Small intestine (tissue), 7 donors: ENCODE measurements around the gene SLC22A31. TPM values are rescaled to one million over a fixed set of nuclear protein-coding genes. Genes with fewer than 3 reads are reported as not detected.
A peak's percentile ranks its signal among the peaks of the same experiment; 100 is the strongest.
"Not testable (repeated sequence)": the region's sequence is repeated elsewhere in the genome, so short reads cannot be mapped to it uniquely, and the experiment has no call there.

ENCODE experiments used
- DNase-seq, 2 donors: peaks; one replicate each; pipeline versions ENCODE4 v3.0.0 to v3.0.0-alpha.2; 2013
- FAIRE-seq: peaks from 2 replicates; lab custom pipeline; 2012; peaks lifted over from hg19 to GRCh38; lab: Jason Lieb, UNC
- H3K27ac ChIP-seq, 3 donors: one replicate each; pipeline ENCODE4 v1.5.1; 2013; ENCODE audit warnings: low read length in 2 of 3, mild to moderate bottlenecking in 2 of 3, control low read depth in 1 of 3, inconsistent platforms in 1 of 3, low read depth in 1 of 3, moderate library complexity in 1 of 3
- H3K27me3 ChIP-seq, 3 donors: one replicate each; pipeline ENCODE4 v1.6.1; 2013; ENCODE audit warnings: low read length in 3 of 3, inconsistent platforms in 1 of 3; ENCODE audit not compliant: control insufficient read depth in 3 of 3, insufficient read depth in 3 of 3
- H3K36me3 ChIP-seq, 3 donors: one replicate each; pipeline ENCODE4 v1.6.1; 2013; ENCODE audit warnings: low read length in 3 of 3, inconsistent platforms in 1 of 3, low read depth in 1 of 3, mild to moderate bottlenecking in 1 of 3, moderate library complexity in 1 of 3; ENCODE audit not compliant: control insufficient read depth in 3 of 3, insufficient read depth in 2 of 3
- H3K4me1 ChIP-seq, 3 donors: one replicate each; pipeline ENCODE4 v1.6.1; 2013; ENCODE audit warnings: low read length in 2 of 3, inconsistent platforms in 1 of 3, low read depth in 1 of 3, mild to moderate bottlenecking in 1 of 3, moderate library complexity in 1 of 3; ENCODE audit not compliant: control insufficient read depth in 3 of 3, insufficient read depth in 2 of 3
- H3K4me3 ChIP-seq, 3 donors: one replicate each; pipeline ENCODE4 v1.5.1; 2013; ENCODE audit warnings: low read length in 3 of 3, control low read depth in 1 of 3, inconsistent platforms in 1 of 3, low read depth in 1 of 3, mild to moderate bottlenecking in 1 of 3, moderate library complexity in 1 of 3
- H3K9me3 ChIP-seq, 2 donors: one replicate each; pipeline ENCODE4 v1.6.1; 2013; ENCODE audit warnings: low read depth in 1 of 2, low read length in 1 of 2; ENCODE audit not compliant: control insufficient read depth in 2 of 2, insufficient read depth in 1 of 2
- WGBS, 3 donors: extraction: QIAGEN DNeasy Blood & Tissue Kit; methylation state at CpG; one replicate each; pipeline ENCODE4 v1.1.7; 2013; 5-methylcytosine and 5-hydroxymethylcytosine counted together
- polyA plus RNA-seq, 4 donors: library from polyadenylated mRNA; stranded (reverse) in 3 of 4; unstranded in 1 of 4; fragments of 200-250 nt in 3 of 4; fragments of 120-200 nt in 1 of 4; gene quantifications; one replicate each; pipeline versions ENCODE4 v1.2.1 to v1.2.3, GENCODE V29; 2013
- donor health status: healthy with polysubstance abuse.
- donor health status: control.
- donor health status: control.
- donor health status: Bipolar disorder and iron deficiency.
- donor health status: healthy.

Gene SLC22A31
- polyA plus RNA-seq, 4 donors = 0.67 to 4.7 (median 1.8) TPM

- Histone ChIP-seq H3K4me1 (peaks cover 0 to 22% (median 2%) of the 10 kb centered on the region in 3 donors), H3K27ac (no peak overlapping the region), H3K9me3 (no peaks in the 10 kb centered on the region), H3K27me3 (peaks cover 0 to 53% (median 0%) of the 10 kb centered on the region in 3 donors), H3K36me3 (no peaks in the 10 kb centered on the region), H3K4me3 (no peak overlapping the region)
- FAIRE-seq (no peak), DNase-seq (no peak)
- WGBS, 3 donors = 66 to 76% (median 71%) methylated on average over 12 to 14 of the region's 14 CpGs
Observed at GRCh38 chr16:89169778-89170177, 30.6 kb downstream of the SLC22A31 start.

- Histone ChIP-seq H3K9me3 (no peaks in the 10 kb centered on the region), H3K36me3 (no peaks in the 10 kb centered on the region), H3K27ac (no peak overlapping the region), H3K4me1 (peaks cover 0 to 25% (median 2%) of the 10 kb centered on the region in 3 donors), H3K27me3 (peaks cover 0 to 45% (median 0%) of the 10 kb centered on the region in 3 donors), H3K4me3 (no peak overlapping the region)
- no peak for FAIRE-seq
- 20 to 57% (median 51%) methylated on average over 22 to 23 of the region's 23 CpGs for WGBS, 3 donors
- DNase-seq = no peak
Observed at GRCh38 chr16:89168381-89169189, 31.8 kb downstream of the SLC22A31 start.

GRCh38 chr16:89167425-89167941 lies 32.9 kb downstream of the SLC22A31 start:
- H3K4me1 ChIP-seq = peaks cover 0 to 24% (median 2%) of the 10 kb centered on the region in 3 donors
- WGBS, 3 donors = 10 to 18% (median 11%) methylated on average over 16 to 18 of the region's 18 CpGs

GRCh38 chr16:89166696-89167424 lies 33.5 kb downstream of the SLC22A31 start:
- Histone ChIP-seq H3K27ac (no peak overlapping the region), H3K4me1 (peaks cover 0 to 20% (median 2%) of the 10 kb centered on the region in 3 donors), H3K27me3 (peaks cover 0 to 28% (median 0%) of the 10 kb centered on the region in 3 donors), H3K9me3 (no peaks in the 10 kb centered on the region), H3K4me3 (no peak overlapping the region), H3K36me3 (no peaks in the 10 kb centered on the region)
- WGBS, 3 donors = 43 to 64% (median 55%) methylated on average over 16 to 18 of the region's 18 CpGs
- FAIRE-seq = no peak
- no peak for DNase-seq

More at GRCh38 chr16:89167425-89167941, 32.9 kb downstream of the SLC22A31 start:
- H3K27me3 ChIP-seq = peaks cover 0 to 34% (median 0%) of the 10 kb centered on the region in 3 donors
- no peak overlapping the region for H3K27ac ChIP-seq
- peak; percentile 68 to 80 for DNase-seq
- FAIRE-seq = no peak
- no peak overlapping the region for H3K4me3 ChIP-seq
- H3K9me3 ChIP-seq = no peaks in the 10 kb centered on the region
- H3K36me3 ChIP-seq = no peaks in the 10 kb centered on the region

- not testable (repeated sequence) for DNase-seq, H3K27ac ChIP-seq, FAIRE-seq, H3K36me3 ChIP-seq, H3K4me3 ChIP-seq, H3K9me3 ChIP-seq
- Histone ChIP-seq H3K4me1 (peaks cover 0 to 12% (median 0%) of the 10 kb centered on the region in 3 donors), H3K27me3 (peaks cover 0 to 20% (median 0%) of the 10 kb centered on the region in 3 donors)
- 70 to 82% (median 73%) methylated on average over 6 to 10 of the region's 10 CpGs for WGBS, 3 donors
Observed at GRCh38 chr16:89165681-89165979, 34.7 kb downstream of the SLC22A31 start.

GRCh38 chr16:89164847-89165680 lies 35.3 kb downstream of the SLC22A31 start:
- DNase-seq = no peak
- no peak for FAIRE-seq
- H3K4me1 ChIP-seq = peaks cover 0 to 8% (median 0%) of the 10 kb centered on the region in 3 donors
- H3K4me3 ChIP-seq = no peak overlapping the region
- H3K27me3 ChIP-seq = peaks cover 0 to 15% (median 0%) of the 10 kb centered on the region in 3 donors
- H3K27ac ChIP-seq = no peak overlapping the region
- H3K9me3 ChIP-seq = no peaks in the 10 kb centered on the region
- H3K36me3 ChIP-seq = no peaks in the 10 kb centered on the region
- WGBS, 3 donors = 73 to 83% (median 74%) methylated on average over 15 to 20 of the region's 20 CpGs

GRCh38 chr16:89164436-89164835 lies 35.9 kb downstream of the SLC22A31 start:
- Histone ChIP-seq H3K27ac (no peak overlapping the region), H3K27me3 (peaks cover 0 to 9% (median 0%) of the 10 kb centered on the region in 3 donors)
- no peak for FAIRE-seq

More at GRCh38 chr16:89164436-89164835, 35.9 kb downstream of the SLC22A31 start:
- Histone ChIP-seq H3K4me1 (peaks cover 0 to 8% (median 0%) of the 10 kb centered on the region in 3 donors), H3K9me3 (no peaks in the 10 kb centered on the region), H3K36me3 (no peaks in the 10 kb centered on the region), H3K4me3 (no peak overlapping the region)
- DNase-seq = no peak
- WGBS, 3 donors = 51 to 60% (median 57%) methylated on average over 15 of the region's 15 CpGs
